Fibroblast of lung (primary cell): ENCODE results near the gene DOCK8. TPM values are rescaled to one million over a fixed set of nuclear protein-coding genes. Genes with fewer than 3 reads are reported as not detected.

Experiments
- DNase-seq, 2 donors: peaks; one replicate each; pipeline versions ENCODE4 v3.0.0 to v3.0.0-alpha.2; 2010; ENCODE audit warnings: low read depth in 2 of 2
- H2AFZ ChIP-seq: 2 replicates; pipeline ENCODE4 v1.5.1; 2012; ENCODE audit warnings: low read length, control low read depth, inconsistent platforms
- H3K27ac ChIP-seq: 2 replicates; pipeline ENCODE4 v1.5.1; 2011; ENCODE audit warnings: low read length, control low read depth; ENCODE audit not compliant: insufficient read depth
- H3K27me3 ChIP-seq: 2 replicates; pipeline ENCODE4 v1.5.1; 2011; ENCODE audit warnings: mild to moderate bottlenecking, low read length; ENCODE audit not compliant: control insufficient read depth, insufficient read depth
- H3K36me3 ChIP-seq: 2 replicates; pipeline ENCODE4 v1.5.1; 2011; ENCODE audit warnings: low read length; ENCODE audit not compliant: control insufficient read depth, insufficient read depth
- H3K4me1 ChIP-seq: 2 replicates; pipeline ENCODE4 v1.5.1; 2011; ENCODE audit warnings: low read length; ENCODE audit not compliant: control insufficient read depth, insufficient read depth; ENCODE audit errors: extremely low read depth
- H3K4me2 ChIP-seq: 2 replicates; pipeline ENCODE4 v1.5.1; 2011; ENCODE audit warnings: low read length, control low read depth; ENCODE audit not compliant: insufficient read depth; ENCODE audit errors: extremely low read depth
- H3K4me3 ChIP-seq, 4 experiments: fragments of 200-600 bp in 1 of 4; sonication (generic) in 1 of 4; replicated peaks in 1 of 4; 2 replicates each; pipeline ENCODE4 v1.5.1; 2011 to 2016; ENCODE audit warnings: low read length in 4 of 4, low read depth in 3 of 4, mild to moderate bottlenecking in 3 of 4, control low read depth in 2 of 4, inconsistent platforms in 1 of 4, mixed read lengths in 1 of 4; ENCODE audit not compliant: insufficient read depth in 1 of 4; ENCODE audit errors: control extremely low read depth in 1 of 4
- H3K79me2 ChIP-seq: 2 replicates; pipeline ENCODE4 v1.5.1; 2012; ENCODE audit warnings: mild to moderate bottlenecking, low read length, inconsistent platforms; ENCODE audit not compliant: control insufficient read depth, insufficient read depth
- H3K9ac ChIP-seq: 2 replicates; pipeline ENCODE4 v1.5.1; 2011; ENCODE audit warnings: mild to moderate bottlenecking, low read length, control low read depth; ENCODE audit not compliant: insufficient read depth
- H3K9me3 ChIP-seq: 2 replicates; pipeline ENCODE4 v1.5.1; 2012; ENCODE audit warnings: low read depth, low read length; ENCODE audit not compliant: control insufficient read depth, insufficient read depth
- H4K20me1 ChIP-seq: 2 replicates; pipeline ENCODE4 v1.5.1; 2011; ENCODE audit warnings: low read length; ENCODE audit not compliant: control insufficient read depth, insufficient read depth; ENCODE audit errors: extremely low read depth
- EZH2 ChIP-seq: IDR thresholded peaks from 2 replicates; pipeline ENCODE4 v1.5.1; 2012; ENCODE audit warnings: low read length, control low read depth, mild to moderate bottlenecking; ENCODE audit errors: missing control alignments
- polyA plus RNA-seq, 2 donors: library from polyadenylated mRNA; depleted of rRNA in 1 of 2; stranded (reverse) in 1 of 2; unstranded in 1 of 2; fragments of >200 nt; gene quantifications; 2 replicates each; pipeline ENCODE4 v1.2.1, GENCODE V29; 2011 to 2012; ENCODE audit warnings: missing spikeins in 1 of 2
- total RNA-seq: library from RNA; depleted of rRNA; stranded (reverse); fragments of >200 nt; gene quantifications from 2 replicates; pipeline ENCODE4 v1.2.1, GENCODE V29; 2014
- TF ChIP-seq, protein P1 (sequence below), 2 donors: IDR thresholded peaks in 1 of 2; conservative IDR thresholded peaks in 1 of 2; 1 replicate in 1 of 2; 2 replicates in 1 of 2; pipeline ENCODE4 v1.5.1; 2011 to 2012; ENCODE audit warnings: low read length in 2 of 2, control low read depth in 1 of 2, inconsistent platforms in 1 of 2, low read depth in 1 of 2, mild to moderate bottlenecking in 1 of 2

DOCK8 gene
- total and polyA plus RNA-seq, 2 donors (not counting 1 experiment from before 2014, with no cell fraction given) = under 0.01 TPM; not detected in 1

DNA sequence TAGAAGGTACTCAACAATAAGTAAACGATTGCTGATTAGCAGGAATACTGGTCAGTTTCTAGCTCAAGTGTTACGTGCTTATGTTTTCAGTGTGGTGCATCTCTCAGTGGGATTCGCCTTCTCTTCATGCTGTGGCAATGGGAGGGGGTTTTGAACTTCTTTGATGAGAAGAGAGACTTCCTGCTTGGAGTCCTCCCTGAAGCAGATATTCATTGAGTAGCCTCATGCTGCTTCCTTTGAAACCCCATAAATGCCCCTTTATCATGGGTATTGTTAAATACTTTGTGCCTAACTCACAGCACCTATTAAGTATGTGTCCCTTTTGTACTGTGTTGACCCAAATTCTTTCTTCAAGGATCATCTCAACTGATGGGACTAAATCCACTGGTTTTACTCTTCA, 116.5 kb downstream of the DOCK8 start:
- no peak for TF ChIP-seq EZH2
- TF ChIP-seq, protein P1, sequence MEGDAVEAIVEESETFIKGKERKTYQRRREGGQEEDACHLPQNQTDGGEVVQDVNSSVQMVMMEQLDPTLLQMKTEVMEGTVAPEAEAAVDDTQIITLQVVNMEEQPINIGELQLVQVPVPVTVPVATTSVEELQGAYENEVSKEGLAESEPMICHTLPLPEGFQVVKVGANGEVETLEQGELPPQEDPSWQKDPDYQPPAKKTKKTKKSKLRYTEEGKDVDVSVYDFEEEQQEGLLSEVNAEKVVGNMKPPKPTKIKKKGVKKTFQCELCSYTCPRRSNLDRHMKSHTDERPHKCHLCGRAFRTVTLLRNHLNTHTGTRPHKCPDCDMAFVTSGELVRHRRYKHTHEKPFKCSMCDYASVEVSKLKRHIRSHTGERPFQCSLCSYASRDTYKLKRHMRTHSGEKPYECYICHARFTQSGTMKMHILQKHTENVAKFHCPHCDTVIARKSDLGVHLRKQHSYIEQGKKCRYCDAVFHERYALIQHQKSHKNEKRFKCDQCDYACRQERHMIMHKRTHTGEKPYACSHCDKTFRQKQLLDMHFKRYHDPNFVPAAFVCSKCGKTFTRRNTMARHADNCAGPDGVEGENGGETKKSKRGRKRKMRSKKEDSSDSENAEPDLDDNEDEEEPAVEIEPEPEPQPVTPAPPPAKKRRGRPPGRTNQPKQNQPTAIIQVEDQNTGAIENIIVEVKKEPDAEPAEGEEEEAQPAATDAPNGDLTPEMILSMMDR (conservative IDR thresholded peaks at IDR 0.05 in 1 of 2, IDR thresholded peaks at IDR 0.05 in 1 of 2; ENCODE audit: low read depth in 1 of 2, low read length in 2 of 2) = no peak
- H3K36me3 ChIP-seq = no peaks in the 10 kb centered on the region
- no peaks in the 10 kb centered on the region for H3K79me2 ChIP-seq

GRCh38 chr9:335373-335772, 120.7 kb downstream of the DOCK8 start:
- no peak overlapping the region for H3K27ac ChIP-seq
- no peaks in the 10 kb centered on the region for H3K79me2 ChIP-seq
- no peaks in the 10 kb centered on the region for H3K9me3 ChIP-seq
- H3K4me1 ChIP-seq = no peaks in the 10 kb centered on the region
- H4K20me1 ChIP-seq = no peaks in the 10 kb centered on the region
- DNase-seq = no peak
- TF ChIP-seq, protein P1 (conservative IDR thresholded peaks at IDR 0.05 in 1 of 2, IDR thresholded peaks at IDR 0.05 in 1 of 2; ENCODE audit: low read depth in 1 of 2, low read length in 2 of 2) = no peak
- no peak for TF ChIP-seq EZH2
- H3K4me2 ChIP-seq = no peak overlapping the region
- H3K27me3 ChIP-seq = no peaks in the 10 kb centered on the region
- H3K4me3 ChIP-seq = no peak overlapping the region
- no peak overlapping the region for H3K9ac ChIP-seq
- H3K36me3 ChIP-seq = no peaks in the 10 kb centered on the region
- no peak overlapping the region for H2AFZ ChIP-seq

More for the DNA sequence above, 116.5 kb downstream of the DOCK8 start:
- Histone ChIP-seq H3K27me3 (no peaks in the 10 kb centered on the region), H3K4me3 (no peak overlapping the region), H4K20me1 (no peaks in the 10 kb centered on the region), H3K4me1 (no peaks in the 10 kb centered on the region), H3K4me2 (no peak overlapping the region), H2AFZ (no peak overlapping the region), H3K9me3 (no peaks in the 10 kb centered on the region), H3K9ac (no peak overlapping the region), H3K27ac (no peak overlapping the region)
- DNase-seq = no peak

- no peaks in the 10 kb centered on the region for H3K27me3 ChIP-seq
- H3K4me2 ChIP-seq = no peak overlapping the region
- H3K36me3 ChIP-seq = no peaks in the 10 kb centered on the region
- no peaks in the 10 kb centered on the region for H4K20me1 ChIP-seq
- no peak overlapping the region for H2AFZ ChIP-seq
- no peak overlapping the region for H3K9ac ChIP-seq
- no peak for TF ChIP-seq EZH2
- TF ChIP-seq, protein P1 (conservative IDR thresholded peaks at IDR 0.05 in 1 of 2, IDR thresholded peaks at IDR 0.05 in 1 of 2; ENCODE audit: low read depth in 1 of 2, low read length in 2 of 2) = no peak
- H3K27ac ChIP-seq = no peak overlapping the region
- H3K4me1 ChIP-seq = no peaks in the 10 kb centered on the region
- no peak overlapping the region for H3K4me3 ChIP-seq
- H3K79me2 ChIP-seq = no peaks in the 10 kb centered on the region
- no peak for DNase-seq
- no peaks in the 10 kb centered on the region for H3K9me3 ChIP-seq
These were observed 121.4 kb downstream of the DOCK8 start for GRCh38 chr9:336039-336438.
